ENCODE results near the gene RSAD2.

The RSAD2 gene

DNA sequence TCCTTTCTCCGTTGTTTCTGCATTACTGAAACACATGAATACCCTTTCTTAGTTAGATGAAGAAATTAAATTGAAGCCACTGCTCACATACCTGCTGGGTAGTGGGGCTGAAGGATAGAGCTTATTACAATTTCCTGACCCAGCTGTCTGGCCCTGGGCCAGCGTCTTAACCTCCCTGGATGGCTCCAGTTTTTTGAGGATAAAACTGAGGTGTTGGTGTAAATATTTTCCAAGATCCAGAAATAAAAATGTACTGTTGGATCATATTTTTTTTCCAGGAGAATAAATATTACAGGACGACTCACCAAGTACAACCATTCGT is 43.1 kb downstream of the RSAD2 start:
- FAIRE-seq (no peak), DNase-seq (ENCODE audit: insufficient read length) (no peak)
- TF ChIP-seq POLR2AphosphoS5 (IDR thresholded peaks at IDR 0.05; ENCODE audit: low read depth, low read length), result no peak
- TF ChIP-seq POLR2A (IDR thresholded peaks at IDR 0.05; ENCODE audit: low read depth, low read length), result no peak
- TF ChIP-seq TAF1 (IDR thresholded peaks at IDR 0.05; ENCODE audit: borderline replicate concordance, low read depth, low read length), result no peak

DNA sequence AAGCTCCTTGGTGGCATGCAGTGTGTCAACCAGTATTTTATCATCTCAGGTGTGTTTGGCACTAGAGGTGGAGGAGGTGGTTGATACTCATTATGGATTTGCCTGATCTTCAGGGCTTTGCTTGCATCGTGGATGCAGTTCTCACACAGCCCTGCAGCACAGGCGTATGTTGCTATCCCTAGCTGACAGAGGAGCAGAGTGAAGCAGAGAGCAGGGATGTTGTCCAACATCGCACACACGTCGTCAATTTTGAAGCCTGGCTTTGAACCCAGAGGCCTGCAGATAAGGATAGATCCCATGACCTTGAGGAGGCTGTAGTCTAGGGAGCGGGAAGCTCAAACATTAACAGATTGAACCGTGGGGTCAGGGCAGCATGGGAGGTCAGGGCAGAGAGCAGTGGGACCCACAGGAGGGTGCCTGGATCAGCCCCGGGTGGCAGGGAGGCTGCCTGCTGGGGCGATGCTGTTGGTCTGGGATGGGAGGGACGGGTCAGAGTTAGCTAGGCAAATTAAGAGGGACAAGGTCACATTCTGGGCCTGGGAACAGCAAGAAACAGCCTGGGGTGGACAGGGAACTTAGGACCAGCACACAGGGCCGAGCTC is 43.8 kb downstream of the RSAD2 start:
- TF ChIP-seq POLR2A (IDR thresholded peaks at IDR 0.05; ENCODE audit: low read depth, low read length) (no peak), TAF1 (IDR thresholded peaks at IDR 0.05; ENCODE audit: borderline replicate concordance, low read depth, low read length) (no peak), POLR2AphosphoS5 (IDR thresholded peaks at IDR 0.05; ENCODE audit: low read depth, low read length) (no peak)
- DNase-seq (ENCODE audit: insufficient read length) (no peak), FAIRE-seq (no peak)

DNA sequence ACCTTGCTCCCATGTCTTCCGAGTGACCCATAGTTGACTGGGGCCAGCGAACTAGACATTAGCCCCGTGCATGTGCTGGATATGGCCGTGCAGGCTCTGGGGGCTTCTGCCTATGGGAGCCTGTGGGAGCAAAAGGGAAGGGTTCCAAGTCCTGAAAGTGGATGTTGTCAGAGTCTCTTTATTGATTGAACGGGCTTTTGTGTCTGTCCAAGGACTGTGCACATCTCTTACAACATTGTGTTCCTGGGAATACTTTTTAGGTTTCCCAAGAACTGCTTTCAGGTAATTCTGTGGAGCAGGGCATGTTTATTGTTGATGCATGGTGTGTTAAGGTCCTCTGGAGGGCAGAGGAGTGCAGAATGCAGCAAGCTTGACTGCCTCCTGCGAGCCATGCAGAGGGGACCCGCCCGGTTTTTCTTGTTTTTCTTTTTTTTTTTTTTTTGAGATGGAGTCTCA is 44.7 kb downstream of the RSAD2 start:
- DNase-seq (ENCODE audit: insufficient read length), result no peak
- TF ChIP-seq POLR2AphosphoS5 (IDR thresholded peaks at IDR 0.05; ENCODE audit: low read depth, low read length) (no peak), TAF1 (IDR thresholded peaks at IDR 0.05; ENCODE audit: borderline replicate concordance, low read depth, low read length) (no peak), POLR2A (IDR thresholded peaks at IDR 0.05; ENCODE audit: low read depth, low read length) (no peak)
- FAIRE-seq, result no peak

DNA sequence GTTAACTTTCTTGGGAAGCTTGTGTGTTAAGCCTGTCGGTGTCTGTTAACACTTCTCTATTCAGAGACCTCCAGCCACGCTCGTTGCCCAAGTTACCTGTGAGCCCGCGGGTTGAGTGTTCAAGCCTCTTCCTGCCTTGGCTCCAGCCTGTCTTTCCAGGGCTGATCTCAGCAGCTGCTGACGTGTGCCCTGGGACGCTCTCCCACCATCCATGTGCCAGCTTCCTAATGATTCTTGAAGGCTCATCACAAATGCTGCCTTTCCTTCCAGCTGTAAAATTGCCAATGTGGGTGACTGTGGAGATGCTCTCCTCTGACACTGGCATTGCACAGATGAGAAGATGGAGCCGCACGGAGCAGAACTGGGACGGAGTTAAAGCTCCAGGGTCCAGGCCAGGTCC is 45.7 kb downstream of the RSAD2 start:
- TF ChIP-seq TAF1 (IDR thresholded peaks at IDR 0.05; ENCODE audit: borderline replicate concordance, low read depth, low read length) (no peak), POLR2AphosphoS5 (IDR thresholded peaks at IDR 0.05; ENCODE audit: low read depth, low read length) (no peak), POLR2A (IDR thresholded peaks at IDR 0.05; ENCODE audit: low read depth, low read length) (no peak)
- FAIRE-seq (no peak), DNase-seq (ENCODE audit: insufficient read length) (no peak)

- FAIRE-seq, result no peak
These were observed 46.7 kb downstream of the RSAD2 start for GRCh38 chr2:6924101-6924923.

GRCh38 chr2:6924924-6925409 is 47.4 kb downstream of the RSAD2 start:
- no peak for TF ChIP-seq TAF1 (IDR thresholded peaks at IDR 0.05; ENCODE audit: borderline replicate concordance, low read depth, low read length)
- no peak for TF ChIP-seq POLR2A (IDR thresholded peaks at IDR 0.05; ENCODE audit: low read depth, low read length)
- TF ChIP-seq POLR2AphosphoS5 (IDR thresholded peaks at IDR 0.05; ENCODE audit: low read depth, low read length), result no peak
- FAIRE-seq, result no peak
- DNase-seq (ENCODE audit: insufficient read length), result no peak

More at GRCh38 chr2:6924101-6924923, 46.7 kb downstream of the RSAD2 start:
- no peak for DNase-seq (ENCODE audit: insufficient read length)
- TF ChIP-seq TAF1 (IDR thresholded peaks at IDR 0.05; ENCODE audit: borderline replicate concordance, low read depth, low read length), result no peak
- no peak for TF ChIP-seq POLR2A (IDR thresholded peaks at IDR 0.05; ENCODE audit: low read depth, low read length)
- TF ChIP-seq POLR2AphosphoS5 (IDR thresholded peaks at IDR 0.05; ENCODE audit: low read depth, low read length), result no peak

DNA sequence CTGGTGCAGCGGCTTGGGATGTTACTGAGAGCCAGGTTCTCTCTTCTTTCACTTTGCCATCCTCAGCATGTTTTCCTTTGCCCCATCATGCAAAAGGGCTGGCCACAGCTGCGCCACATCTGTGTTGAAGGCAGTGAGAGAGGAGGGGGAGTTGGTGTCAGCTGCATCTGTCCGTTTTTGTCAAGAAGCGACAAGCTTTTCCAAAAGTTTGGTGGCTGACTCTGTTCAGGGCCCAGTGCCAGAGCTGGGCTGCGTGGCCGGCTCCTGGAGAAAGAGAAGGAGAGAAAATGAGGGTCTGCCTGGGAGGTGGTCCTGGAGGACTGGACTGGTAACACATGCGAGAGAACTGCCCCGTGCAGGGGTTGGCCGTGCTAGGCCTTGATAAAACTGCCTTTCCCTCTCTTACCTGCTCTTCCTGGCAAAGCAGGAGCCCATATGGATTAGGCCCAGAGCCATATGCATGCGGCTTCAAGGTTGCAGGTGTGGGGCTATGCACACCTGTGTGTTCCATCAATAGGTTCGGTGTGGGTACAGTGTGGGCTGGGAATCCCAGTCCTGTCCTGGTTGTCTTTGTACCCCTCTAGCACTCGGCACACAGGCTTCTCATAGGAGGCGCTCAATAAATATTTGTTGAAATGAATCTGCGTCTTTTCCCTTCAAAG is 48.6 kb downstream of the RSAD2 start:
- no peak for FAIRE-seq
- DNase-seq (ENCODE audit: insufficient read length), result no peak
- TF ChIP-seq TAF1 (IDR thresholded peaks at IDR 0.05; ENCODE audit: borderline replicate concordance, low read depth, low read length) (no peak), POLR2AphosphoS5 (IDR thresholded peaks at IDR 0.05; ENCODE audit: low read depth, low read length) (no peak), POLR2A (IDR thresholded peaks at IDR 0.05; ENCODE audit: low read depth, low read length) (no peak)

GRCh38 chr2:6927186-6927585 is 49.6 kb downstream of the RSAD2 start:
- TF ChIP-seq POLR2AphosphoS5 (IDR thresholded peaks at IDR 0.05; ENCODE audit: low read depth, low read length), result no peak
- FAIRE-seq (no peak), DNase-seq (ENCODE audit: insufficient read length) (no peak)

DNA sequence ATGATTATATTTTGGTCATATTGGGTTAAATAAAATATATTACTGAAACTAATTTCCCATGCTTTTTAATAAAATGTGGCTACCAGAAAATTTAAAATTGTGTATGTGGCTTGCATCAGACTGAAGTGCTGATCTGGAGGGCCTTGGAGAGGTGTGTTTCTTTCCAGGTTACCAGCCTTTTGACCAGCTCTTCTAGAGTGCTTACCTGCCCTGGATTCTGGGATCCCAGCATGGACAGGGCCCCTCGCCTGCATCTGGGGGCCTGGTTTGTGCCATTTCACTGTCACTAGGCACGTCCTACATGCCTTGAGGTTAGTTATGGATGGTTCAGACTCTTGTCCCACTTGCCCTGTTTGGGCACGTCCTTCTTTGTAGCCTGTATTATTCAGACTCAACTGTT is 50.2 kb downstream of the RSAD2 start:
- FAIRE-seq (no peak), DNase-seq (ENCODE audit: insufficient read length) (no peak)
- TF ChIP-seq POLR2AphosphoS5 (IDR thresholded peaks at IDR 0.05; ENCODE audit: low read depth, low read length) (no peak), POLR2A (IDR thresholded peaks at IDR 0.05; ENCODE audit: low read depth, low read length) (no peak), TAF1 (IDR thresholded peaks at IDR 0.05; ENCODE audit: borderline replicate concordance, low read depth, low read length) (no peak)

- DNase-seq (ENCODE audit: insufficient read length) (no peak), FAIRE-seq (no peak)
- no peak for TF ChIP-seq TAF1 (IDR thresholded peaks at IDR 0.05; ENCODE audit: borderline replicate concordance, low read depth, low read length)
- no peak for TF ChIP-seq POLR2A (IDR thresholded peaks at IDR 0.05; ENCODE audit: low read depth, low read length)
- no peak for TF ChIP-seq POLR2AphosphoS5 (IDR thresholded peaks at IDR 0.05; ENCODE audit: low read depth, low read length)
These were observed 50.9 kb downstream of the RSAD2 start for GRCh38 chr2:6928452-6928851.

DNA sequence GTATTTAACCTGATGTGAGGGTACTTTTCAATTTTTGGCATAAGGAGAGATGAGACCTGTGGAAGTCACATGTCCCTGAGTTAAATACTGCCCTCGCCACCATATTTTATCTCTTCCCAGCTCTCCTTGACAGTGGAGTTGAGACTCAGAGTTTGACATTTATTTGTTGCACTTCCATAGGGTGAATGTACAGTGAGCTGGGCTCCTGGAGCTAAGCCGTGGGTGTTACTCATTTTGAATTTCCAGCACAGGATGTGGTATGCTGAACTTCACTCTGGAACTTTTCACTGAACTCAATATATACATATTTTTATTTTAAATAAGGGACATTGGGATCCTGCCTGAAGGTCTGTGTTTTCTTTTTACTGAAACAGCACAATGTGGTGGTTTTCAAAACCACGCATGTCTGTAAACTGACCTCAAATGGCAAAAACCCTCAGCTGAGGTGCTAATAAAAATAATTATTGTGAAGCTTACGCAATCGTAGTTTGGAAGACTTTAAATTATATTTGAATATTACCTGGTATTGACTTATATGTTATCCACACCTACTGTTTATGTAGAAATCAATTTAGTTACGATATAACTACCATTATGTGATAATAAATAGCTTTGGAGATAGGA is 51.7 kb downstream of the RSAD2 start:
- DNase-seq (ENCODE audit: insufficient read length) (no peak), FAIRE-seq (no peak)
- TF ChIP-seq POLR2AphosphoS5 (IDR thresholded peaks at IDR 0.05; ENCODE audit: low read depth, low read length), result no peak
- TF ChIP-seq TAF1 (IDR thresholded peaks at IDR 0.05; ENCODE audit: borderline replicate concordance, low read depth, low read length), result no peak
- TF ChIP-seq POLR2A (IDR thresholded peaks at IDR 0.05; ENCODE audit: low read depth, low read length), result no peak
